ENCODE results near the gene SHISA7. TPM values are rescaled to one million over a fixed set of nuclear protein-coding genes. Genes with fewer than 3 reads are reported as not detected.

The SHISA7 gene
- total and polyA plus RNA-seq, 7 donors, result 0.04 to 0.41 (median 0.32) TPM; not detected in 3

DNA sequence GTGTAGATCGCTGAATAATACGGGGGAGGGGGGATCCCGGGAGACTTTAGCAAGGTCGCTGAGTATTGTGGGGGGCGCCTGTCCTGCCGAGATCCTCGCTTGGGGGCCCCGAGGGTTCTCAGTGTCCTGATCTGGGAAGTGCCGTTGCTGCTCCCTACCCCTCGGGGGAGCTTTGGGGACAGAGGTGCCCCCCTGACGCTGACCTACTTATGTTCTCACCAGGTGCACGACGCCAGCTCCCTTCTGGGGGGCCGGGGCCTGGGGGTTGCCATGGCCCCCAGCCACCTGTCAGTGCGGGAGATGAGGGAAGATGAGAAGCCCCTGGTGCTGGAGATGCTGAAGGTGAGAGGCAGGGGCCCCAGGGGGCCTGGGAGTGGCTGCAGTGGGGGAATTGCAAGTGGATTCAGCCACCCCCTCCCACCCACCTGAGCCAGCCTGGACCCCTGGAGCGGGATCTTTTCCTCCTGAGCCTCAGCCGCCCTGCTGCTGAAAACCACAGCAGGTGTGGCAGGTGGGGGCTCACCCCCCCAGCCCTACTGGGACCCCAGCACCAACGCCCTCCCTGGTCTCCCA, 42.4 kb upstream of the SHISA7 start:
- H3K36me3 ChIP-seq, result peaks cover 0 to 24% (median 14%) of the 10 kb centered on the region in 4 donors
- H3K27me3 ChIP-seq, result no peaks in the 10 kb centered on the region
- peaks cover 0 to 66% (median 65%) of the 10 kb centered on the region in 4 donors for H3K4me1 ChIP-seq
- peak; percentile 73 for DNase-seq
- intact Hi-C loops (cut with DNase I), result no loop called here
- WGBS, 2 donors, result 28 to 29% methylated on average over 18 of the region's 18 CpGs
- H3K27ac ChIP-seq, result peak overlapping the region; percentile 94 to 99 (median 96)
- peak overlapping the region; percentile 43 to 65 (median 58) for H3K4me3 ChIP-seq
- H3K9me3 ChIP-seq, result no peaks in the 10 kb centered on the region
- TF ChIP-seq POLR2A (IDR thresholded peaks at IDR 0.05), result no peak
- TF ChIP-seq CTCF (IDR thresholded peaks at IDR 0.05), result no peak
- no peak for TF ChIP-seq POLR2AphosphoS5 (IDR thresholded peaks at IDR 0.05)
- no peak for TF ChIP-seq EP300 (IDR thresholded peaks at IDR 0.05)

GRCh38 chr19:55484593-55485438, 41.7 kb upstream of the SHISA7 start, which contains the start of gene NAT14:
Gene NAT14, plus strand, starts transcription at chr19:55485188. Its CDS starts 521 bp downstream, at chr19:55485709.
- H3K27ac ChIP-seq, result peak within 1 kb of the TSS; percentile 94 to 99 (median 96)
- H3K36me3 ChIP-seq, result peaks cover 0 to 24% (median 14%) of the 10 kb centered on the region in 4 donors
- H3K4me1 ChIP-seq, result peaks cover 0 to 59% (median 58%) of the 10 kb centered on the region in 4 donors
- H3K27me3 ChIP-seq, result no peaks in the 10 kb centered on the region
- H3K4me3 ChIP-seq, result peak within 1 kb of the TSS; percentile 43 to 65 (median 58)
- WGBS, 2 donors, result 1 to 2% methylated on average over 78 of the region's 78 CpGs
- TF ChIP-seq POLR2A (IDR thresholded peaks at IDR 0.05) (no peak), POLR2AphosphoS5 (IDR thresholded peaks at IDR 0.05) (peak in 2 of 4 donors; percentile 50 to 61), CTCF (IDR thresholded peaks at IDR 0.05) (no peak), EP300 (IDR thresholded peaks at IDR 0.05) (no peak)
- H3K9me3 ChIP-seq, result no peaks in the 10 kb centered on the region
- peak; percentile 82 for DNase-seq
- intact Hi-C loops (cut with DNase I), result no loop called here

DNA sequence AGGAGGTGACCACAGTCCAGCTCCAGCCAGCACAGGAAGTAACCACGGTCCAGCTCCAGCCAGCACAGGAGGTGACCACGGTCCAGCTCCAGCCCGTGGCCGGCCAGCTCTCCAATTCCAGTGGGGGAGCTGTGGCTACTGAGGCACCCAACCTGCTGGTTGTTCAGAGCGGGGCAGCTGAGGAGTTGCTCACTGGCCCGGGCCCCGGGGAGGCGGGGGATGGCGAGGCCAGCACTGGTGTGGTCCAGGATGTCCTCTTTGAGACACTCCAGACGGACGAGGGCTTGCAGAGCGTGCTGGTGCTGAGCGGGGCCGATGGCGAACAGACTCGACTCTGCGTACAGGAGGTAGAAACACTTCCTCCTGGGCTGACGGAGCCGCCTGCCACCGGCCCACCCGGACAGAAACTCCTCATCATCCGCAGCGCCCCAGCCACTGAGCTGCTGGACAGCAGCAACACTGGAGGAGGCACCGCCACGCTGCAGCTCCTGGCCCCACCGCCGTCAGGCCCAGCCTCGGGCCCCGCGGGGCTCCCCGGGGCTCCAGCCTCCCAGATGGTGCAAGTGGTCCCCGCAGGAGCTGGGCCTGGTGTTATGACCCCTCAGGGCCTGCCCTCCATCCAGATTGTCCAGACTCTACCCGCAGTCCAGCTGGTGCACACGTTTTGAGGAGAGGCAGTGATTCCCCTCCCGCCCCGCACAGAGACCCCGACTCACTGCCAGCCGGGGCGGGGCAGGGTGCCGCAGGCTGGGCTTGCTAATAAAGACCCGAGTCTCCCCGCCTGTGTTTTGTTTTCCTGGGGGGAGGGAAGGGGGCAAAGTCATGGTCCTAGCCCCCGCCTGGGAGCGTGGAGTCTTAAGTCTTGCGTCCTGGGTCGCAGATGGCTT, 40.8 kb upstream of the SHISA7 start:
- DNase-seq, result peak; percentile 69
- no peaks in the 10 kb centered on the region for H3K9me3 ChIP-seq
- peaks cover 0 to 51% (median 49%) of the 10 kb centered on the region in 4 donors for H3K4me1 ChIP-seq
- peaks cover 0 to 24% (median 14%) of the 10 kb centered on the region in 4 donors for H3K36me3 ChIP-seq
- H3K27me3 ChIP-seq, result no peaks in the 10 kb centered on the region
- no peak for TF ChIP-seq POLR2A (IDR thresholded peaks at IDR 0.05)
- TF ChIP-seq EP300 (IDR thresholded peaks at IDR 0.05), result no peak
- no peak for TF ChIP-seq CTCF (IDR thresholded peaks at IDR 0.05)
- TF ChIP-seq POLR2AphosphoS5 (IDR thresholded peaks at IDR 0.05), result no peak
- WGBS, 2 donors, result 83 to 86% methylated on average over 46 of the region's 46 CpGs
- peak overlapping the region in 3 of 4 donors; percentile 58 to 65 (median 59) for H3K4me3 ChIP-seq
- intact Hi-C loops (cut with DNase I), result no loop called here
- H3K27ac ChIP-seq, result peak overlapping the region; percentile 94 to 99 (median 96)

GRCh38 chr19:55482967-55483705, 40.0 kb upstream of the SHISA7 start:
- no peak for DNase-seq
- peaks cover 0 to 24% (median 14%) of the 10 kb centered on the region in 4 donors for H3K36me3 ChIP-seq
- intact Hi-C loops (cut with DNase I), result no loop called here
- H3K27me3 ChIP-seq, result no peaks in the 10 kb centered on the region
- TF ChIP-seq POLR2A (IDR thresholded peaks at IDR 0.05) (no peak), CTCF (IDR thresholded peaks at IDR 0.05) (no peak), EP300 (IDR thresholded peaks at IDR 0.05) (no peak), POLR2AphosphoS5 (IDR thresholded peaks at IDR 0.05) (no peak)
- no peak overlapping the region for H3K27ac ChIP-seq
- H3K4me1 ChIP-seq, result peaks cover 0 to 49% (median 45%) of the 10 kb centered on the region in 4 donors
- H3K4me3 ChIP-seq, result no peak overlapping the region
- no peaks in the 10 kb centered on the region for H3K9me3 ChIP-seq
- 95 to 96% methylated on average over 47 of the region's 47 CpGs for WGBS, 2 donors
